Ishikawa (cell line): ENCODE measurements around the gene SLC48A1.

Experiments
- CEBPB ChIP-seq: IDR thresholded peaks from 2 replicates; pipeline ENCODE4 v1.6.1; 2012
- CREB1 ChIP-seq: IDR thresholded peaks from 2 replicates; pipeline ENCODE4 v1.6.1; 2012; ENCODE audit warnings: low read depth
- EGR1 ChIP-seq: IDR thresholded peaks from 2 replicates; pipeline ENCODE4 v1.6.1; 2012
- EP300 ChIP-seq: IDR thresholded peaks from 2 replicates; pipeline ENCODE4 v1.6.1; 2012; ENCODE audit warnings: borderline replicate concordance
- FOXM1 ChIP-seq: IDR thresholded peaks from 2 replicates; pipeline ENCODE4 v1.6.1; 2012; ENCODE audit warnings: low read depth, borderline replicate concordance
- NFIC ChIP-seq: IDR thresholded peaks from 2 replicates; pipeline ENCODE4 v1.6.1; 2012
- RAD21 ChIP-seq: IDR thresholded peaks from 2 replicates; pipeline ENCODE4 v1.6.1; 2012; ENCODE audit warnings: low read depth
- TAF1 ChIP-seq: IDR thresholded peaks from 2 replicates; pipeline ENCODE4 v1.6.1; 2012; ENCODE audit warnings: low read depth, mild to moderate bottlenecking
- TCF12 ChIP-seq: IDR thresholded peaks from 2 replicates; pipeline ENCODE4 v1.6.1; 2012; ENCODE audit warnings: low read depth
- TEAD4 ChIP-seq: IDR thresholded peaks from 2 replicates; pipeline ENCODE4 v1.6.1; 2012
- YY1 ChIP-seq: IDR thresholded peaks from 2 replicates; pipeline ENCODE4 v1.6.1; 2012; ENCODE audit warnings: low read depth
- ZBTB7A ChIP-seq: IDR thresholded peaks from 2 replicates; pipeline ENCODE4 v1.6.1; 2012; ENCODE audit warnings: low read depth
- TF ChIP-seq, protein P1 (sequence below): IDR thresholded peaks from 2 replicates; pipeline ENCODE4 v1.6.1; 2012
- TF ChIP-seq, protein P2 (sequence below): IDR thresholded peaks from 2 replicates; pipeline ENCODE4 v1.6.1; 2012; ENCODE audit warnings: low read depth, mild to moderate bottlenecking
- TF ChIP-seq, protein P3 (sequence below): IDR thresholded peaks from 2 replicates; pipeline ENCODE4 v1.6.1; 2012

Gene SLC48A1

DNA sequence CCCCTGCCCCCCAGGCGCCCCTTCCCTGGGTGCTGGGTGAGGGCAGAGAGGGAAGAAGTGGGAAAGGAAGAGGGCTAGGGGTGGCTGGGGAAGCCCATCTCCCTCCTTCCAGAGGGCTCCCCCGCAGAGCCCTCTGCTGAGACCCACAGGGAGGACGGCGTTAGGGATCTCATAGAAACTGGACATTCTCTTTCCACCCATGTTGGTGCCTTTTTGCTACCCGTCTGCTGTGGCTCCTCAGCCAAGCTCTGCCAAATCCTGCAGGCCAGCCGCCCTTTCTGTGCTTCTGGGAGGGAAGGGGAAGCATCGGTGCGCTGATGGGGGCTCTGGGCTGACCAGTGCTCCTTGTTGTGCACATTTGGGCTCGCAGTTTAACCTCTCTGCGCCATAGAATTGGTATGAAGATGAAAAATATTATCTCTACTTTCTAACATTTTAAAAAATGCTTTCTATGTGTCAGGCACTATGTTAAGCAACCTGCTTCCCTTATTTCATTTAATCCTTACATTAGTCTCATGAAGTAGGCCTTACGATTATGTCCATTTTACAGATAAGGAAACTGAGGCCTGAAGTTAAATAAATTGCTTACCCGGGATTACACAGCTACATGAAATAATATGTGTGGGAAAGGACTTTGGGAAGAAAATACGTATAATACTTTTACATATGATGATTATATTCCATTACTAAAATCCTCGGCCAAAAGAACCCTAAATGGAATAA lies 981 bp downstream of the SLC48A1 start:
- TF ChIP-seq ZBTB7A (no peak), FOXM1 (no peak)

DNA sequence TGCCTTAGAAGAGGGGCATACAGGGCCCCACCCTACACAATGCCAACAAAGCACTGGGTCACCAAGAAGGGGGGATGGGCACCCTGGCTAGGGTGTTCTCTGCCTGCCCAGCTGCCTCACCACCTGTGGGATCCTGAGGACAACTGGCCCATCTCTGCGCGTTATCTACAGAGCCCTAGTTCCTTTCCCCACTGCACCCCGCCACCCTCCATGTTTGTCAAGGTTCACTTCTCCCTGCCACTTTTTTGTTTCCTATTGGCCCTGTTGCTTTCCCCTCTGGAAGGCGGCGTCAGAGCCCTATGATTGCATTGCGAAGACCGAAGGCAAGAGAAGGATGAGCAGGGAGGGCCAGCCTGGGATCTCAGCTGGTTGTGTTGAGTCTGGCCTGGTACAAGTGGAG lies 1.6 kb downstream of the SLC48A1 start:
- no peak for TF ChIP-seq CEBPB
- TF ChIP-seq TCF12 = no peak
- no peak for TF ChIP-seq FOXM1
- 0 out of 2 replicates have a peak, but pooled peaks have one; percentile 24 for TF ChIP-seq YY1
- TF ChIP-seq ZBTB7A = no peak

DNA sequence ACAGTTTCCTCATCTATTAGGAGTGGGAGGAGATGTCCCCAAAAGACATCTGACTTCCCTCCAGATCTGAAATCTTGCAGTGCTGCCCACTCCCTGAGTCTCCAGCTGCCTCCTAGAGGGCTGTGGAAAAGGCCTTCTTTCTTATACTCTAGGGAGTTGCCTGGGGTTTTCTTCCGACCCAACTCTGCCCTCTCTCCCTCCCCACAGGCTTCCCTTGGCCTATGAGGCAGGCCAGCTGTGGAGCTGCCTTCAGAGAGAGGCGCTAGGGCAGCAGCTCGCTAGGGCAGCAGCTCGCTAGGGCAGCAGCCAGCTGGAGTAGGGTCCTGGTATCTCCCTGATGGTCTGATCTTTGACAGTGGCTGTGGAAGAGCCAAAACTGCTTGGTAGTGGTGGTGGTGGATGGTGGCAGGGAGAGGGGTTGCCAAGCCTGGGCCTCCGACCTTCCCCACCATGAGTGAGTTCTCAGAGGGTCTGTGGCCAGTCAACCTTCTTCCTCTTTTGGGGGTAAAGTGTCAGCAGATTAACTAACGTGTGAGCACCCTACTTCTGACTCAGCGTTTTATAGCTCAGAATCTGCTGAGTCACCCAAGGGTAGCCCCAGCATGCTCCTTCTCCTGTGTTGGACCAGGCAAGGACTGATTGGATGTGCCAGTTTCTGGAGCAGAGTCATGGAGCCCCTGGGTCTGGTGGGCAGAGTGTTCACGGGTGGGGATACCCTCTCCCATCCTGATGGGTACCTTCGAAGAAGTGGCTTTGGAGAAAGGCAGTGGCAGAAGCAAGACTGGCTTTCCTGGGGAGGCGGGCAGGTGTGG lies 2.3 kb downstream of the SLC48A1 start:
- TF ChIP-seq, protein P1, sequence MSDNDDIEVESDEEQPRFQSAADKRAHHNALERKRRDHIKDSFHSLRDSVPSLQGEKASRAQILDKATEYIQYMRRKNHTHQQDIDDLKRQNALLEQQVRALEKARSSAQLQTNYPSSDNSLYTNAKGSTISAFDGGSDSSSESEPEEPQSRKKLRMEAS = peak; percentile 51
- TF ChIP-seq FOXM1 (no peak), EGR1 (no peak), TCF12 (no peak), TAF1 (no peak), ZBTB7A (no peak), RAD21 (no peak)

DNA sequence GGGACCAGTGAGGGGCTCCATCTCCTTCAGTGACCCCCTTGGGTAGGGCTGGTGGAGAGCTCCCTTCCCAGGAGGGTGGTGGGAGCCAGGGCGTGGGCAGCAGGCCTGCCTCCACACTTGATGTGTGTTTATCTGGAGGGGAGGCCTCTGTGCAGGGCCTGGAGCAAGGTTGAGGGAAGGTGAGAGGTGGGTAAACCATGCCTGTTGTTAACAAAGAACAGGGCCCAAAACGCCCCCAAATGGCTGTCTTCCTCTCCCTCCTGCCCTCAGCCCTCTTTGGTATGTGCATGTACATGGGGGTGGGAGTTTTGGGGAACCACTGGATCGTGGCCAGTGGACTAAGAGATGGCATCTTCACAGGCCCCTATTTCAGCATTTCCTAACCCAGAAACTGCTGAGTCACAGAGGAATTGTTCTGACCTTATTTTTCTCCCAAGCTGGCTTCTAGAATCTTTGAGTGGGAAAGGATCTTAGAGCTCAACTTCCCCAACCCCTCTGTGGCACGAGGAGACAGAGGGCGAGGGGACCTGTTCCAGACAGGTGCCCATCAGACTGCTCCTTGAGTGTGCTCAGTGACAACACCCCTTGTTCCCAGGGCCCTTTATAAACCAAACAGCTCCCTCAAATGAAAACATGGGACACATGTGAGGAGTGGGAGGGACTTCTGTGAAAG lies 3.6 kb downstream of the SLC48A1 start:
- TF ChIP-seq TAF1 = no peak

DNA sequence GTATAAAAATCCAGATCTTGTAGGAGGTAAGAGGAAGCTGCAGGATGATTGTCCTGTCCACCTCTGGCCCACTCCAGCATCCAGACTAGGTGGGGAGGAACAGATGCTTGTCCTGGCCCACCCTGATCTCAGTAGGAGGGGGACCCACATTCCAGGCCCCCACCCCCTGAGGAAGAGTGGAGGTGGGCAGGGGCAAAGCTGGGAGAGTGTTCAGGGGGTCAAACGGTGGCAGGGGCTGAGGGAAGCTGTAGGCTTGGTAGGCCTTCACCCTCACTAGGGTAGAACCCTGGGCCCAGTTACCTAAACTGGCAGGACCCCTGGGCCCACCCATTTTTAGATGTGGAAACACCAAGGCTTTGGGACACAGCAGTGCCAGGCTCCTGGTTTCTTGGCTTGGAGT lies 4.1 kb downstream of the SLC48A1 start:
- TF ChIP-seq ZBTB7A (peak; percentile 68), TAF1 (no peak), TEAD4 (peak; percentile 10; the same call in 1 of the 2 replicates)

DNA sequence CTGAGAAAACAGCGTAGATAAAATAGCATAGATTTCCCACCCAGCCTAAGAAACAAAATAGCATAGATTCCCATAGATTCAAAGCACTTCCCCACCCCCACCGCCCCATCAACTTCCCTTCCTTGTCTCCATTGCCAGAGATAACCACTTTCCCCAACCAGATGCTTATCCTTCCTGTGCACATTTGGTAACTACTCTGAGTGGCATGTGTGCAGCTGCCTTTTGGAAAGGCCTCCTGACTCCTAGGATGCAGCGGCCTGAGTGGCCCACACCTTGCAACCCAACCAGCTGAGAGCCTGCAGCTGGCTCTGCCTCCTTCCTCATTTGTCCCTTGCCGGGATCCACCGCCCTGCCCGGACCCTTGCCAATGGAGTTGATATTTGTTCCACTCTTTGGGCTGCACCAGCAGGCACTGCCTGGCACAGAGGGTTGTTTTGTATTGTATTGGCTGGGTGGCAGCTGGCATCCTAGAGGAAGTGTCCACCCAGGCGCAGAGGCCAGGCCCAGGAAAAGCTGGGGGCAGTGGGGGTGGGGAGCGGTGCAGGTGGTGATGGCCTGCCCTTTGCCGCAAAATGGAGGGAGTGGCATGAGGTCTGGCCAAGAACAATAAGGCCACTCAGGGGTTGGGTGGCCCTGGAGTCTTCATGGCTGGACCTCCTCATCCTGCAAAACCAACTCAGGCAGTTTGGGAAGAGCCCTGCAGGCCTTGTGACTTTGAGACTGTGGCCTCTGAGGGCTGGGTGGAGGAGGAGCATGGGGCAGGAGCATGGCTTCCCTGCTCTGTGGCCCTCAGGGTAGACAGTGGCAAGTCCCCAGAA lies 4.9 kb downstream of the SLC48A1 start:
- TF ChIP-seq RAD21 = no peak; the same call in 1 of the 2 replicates
- peak; percentile 57 for TF ChIP-seq NFIC
- TF ChIP-seq, protein P2, sequence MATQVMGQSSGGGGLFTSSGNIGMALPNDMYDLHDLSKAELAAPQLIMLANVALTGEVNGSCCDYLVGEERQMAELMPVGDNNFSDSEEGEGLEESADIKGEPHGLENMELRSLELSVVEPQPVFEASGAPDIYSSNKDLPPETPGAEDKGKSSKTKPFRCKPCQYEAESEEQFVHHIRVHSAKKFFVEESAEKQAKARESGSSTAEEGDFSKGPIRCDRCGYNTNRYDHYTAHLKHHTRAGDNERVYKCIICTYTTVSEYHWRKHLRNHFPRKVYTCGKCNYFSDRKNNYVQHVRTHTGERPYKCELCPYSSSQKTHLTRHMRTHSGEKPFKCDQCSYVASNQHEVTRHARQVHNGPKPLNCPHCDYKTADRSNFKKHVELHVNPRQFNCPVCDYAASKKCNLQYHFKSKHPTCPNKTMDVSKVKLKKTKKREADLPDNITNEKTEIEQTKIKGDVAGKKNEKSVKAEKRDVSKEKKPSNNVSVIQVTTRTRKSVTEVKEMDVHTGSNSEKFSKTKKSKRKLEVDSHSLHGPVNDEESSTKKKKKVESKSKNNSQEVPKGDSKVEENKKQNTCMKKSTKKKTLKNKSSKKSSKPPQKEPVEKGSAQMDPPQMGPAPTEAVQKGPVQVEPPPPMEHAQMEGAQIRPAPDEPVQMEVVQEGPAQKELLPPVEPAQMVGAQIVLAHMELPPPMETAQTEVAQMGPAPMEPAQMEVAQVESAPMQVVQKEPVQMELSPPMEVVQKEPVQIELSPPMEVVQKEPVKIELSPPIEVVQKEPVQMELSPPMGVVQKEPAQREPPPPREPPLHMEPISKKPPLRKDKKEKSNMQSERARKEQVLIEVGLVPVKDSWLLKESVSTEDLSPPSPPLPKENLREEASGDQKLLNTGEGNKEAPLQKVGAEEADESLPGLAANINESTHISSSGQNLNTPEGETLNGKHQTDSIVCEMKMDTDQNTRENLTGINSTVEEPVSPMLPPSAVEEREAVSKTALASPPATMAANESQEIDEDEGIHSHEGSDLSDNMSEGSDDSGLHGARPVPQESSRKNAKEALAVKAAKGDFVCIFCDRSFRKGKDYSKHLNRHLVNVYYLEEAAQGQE = no peak
- TF ChIP-seq TEAD4 = peak; percentile 39
- TF ChIP-seq EGR1 = peak; percentile 31; the same call in 1 of the 2 replicates
- TF ChIP-seq, protein P3, sequence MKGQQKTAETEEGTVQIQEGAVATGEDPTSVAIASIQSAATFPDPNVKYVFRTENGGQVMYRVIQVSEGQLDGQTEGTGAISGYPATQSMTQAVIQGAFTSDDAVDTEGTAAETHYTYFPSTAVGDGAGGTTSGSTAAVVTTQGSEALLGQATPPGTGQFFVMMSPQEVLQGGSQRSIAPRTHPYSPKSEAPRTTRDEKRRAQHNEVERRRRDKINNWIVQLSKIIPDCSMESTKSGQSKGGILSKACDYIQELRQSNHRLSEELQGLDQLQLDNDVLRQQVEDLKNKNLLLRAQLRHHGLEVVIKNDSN = peak; percentile 16; the same call in 1 of the 2 replicates
- TF ChIP-seq FOXM1 = no peak
- 0 out of 2 replicates have a peak, but pooled peaks have one; percentile 59 for TF ChIP-seq ZBTB7A
- TF ChIP-seq YY1 = no peak; the same call in 1 of the 2 replicates
- TF ChIP-seq CREB1 = no peak
- peak; percentile 71; the same call in 1 of the 2 replicates for TF ChIP-seq TCF12
- TF ChIP-seq CEBPB = no peak
- TF ChIP-seq, protein P1 = peak; percentile 55
- TF ChIP-seq TAF1 = no peak
- peak; percentile 64 for TF ChIP-seq EP300

DNA sequence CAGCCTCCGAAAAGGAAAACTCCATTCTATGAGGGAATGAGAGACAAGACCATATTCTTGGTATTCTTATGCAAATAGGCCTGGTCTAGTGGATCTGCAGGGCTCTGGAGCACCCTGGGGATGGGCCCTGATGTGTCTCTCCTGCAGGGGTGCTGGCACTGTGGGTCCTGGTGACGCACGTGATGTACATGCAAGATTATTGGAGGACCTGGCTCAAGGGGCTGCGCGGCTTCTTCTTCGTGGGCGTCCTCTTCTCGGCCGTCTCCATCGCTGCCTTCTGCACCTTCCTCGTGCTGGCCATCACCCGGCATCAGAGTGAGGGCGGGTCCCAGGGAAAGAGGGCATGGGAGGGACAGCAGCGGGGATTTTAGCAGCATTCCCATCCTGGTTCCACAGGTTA lies 5.8 kb downstream of the SLC48A1 start:
- TF ChIP-seq CEBPB (no peak), FOXM1 (no peak)
